GM21447 (cell line): ENCODE data around the gene RPL6.
"Not testable (repeated sequence)": the region's sequence is repeated elsewhere in the genome, so short reads cannot be mapped to it uniquely, and the experiment has no call there.

Experiments
- ATAC-seq: cut with Tn5 transposase; IDR thresholded peaks from one replicate; pipeline ENCODE4 v1.9.1; 2021; ENCODE audit not compliant: unreplicated experiment

RPL6 gene

DNA sequence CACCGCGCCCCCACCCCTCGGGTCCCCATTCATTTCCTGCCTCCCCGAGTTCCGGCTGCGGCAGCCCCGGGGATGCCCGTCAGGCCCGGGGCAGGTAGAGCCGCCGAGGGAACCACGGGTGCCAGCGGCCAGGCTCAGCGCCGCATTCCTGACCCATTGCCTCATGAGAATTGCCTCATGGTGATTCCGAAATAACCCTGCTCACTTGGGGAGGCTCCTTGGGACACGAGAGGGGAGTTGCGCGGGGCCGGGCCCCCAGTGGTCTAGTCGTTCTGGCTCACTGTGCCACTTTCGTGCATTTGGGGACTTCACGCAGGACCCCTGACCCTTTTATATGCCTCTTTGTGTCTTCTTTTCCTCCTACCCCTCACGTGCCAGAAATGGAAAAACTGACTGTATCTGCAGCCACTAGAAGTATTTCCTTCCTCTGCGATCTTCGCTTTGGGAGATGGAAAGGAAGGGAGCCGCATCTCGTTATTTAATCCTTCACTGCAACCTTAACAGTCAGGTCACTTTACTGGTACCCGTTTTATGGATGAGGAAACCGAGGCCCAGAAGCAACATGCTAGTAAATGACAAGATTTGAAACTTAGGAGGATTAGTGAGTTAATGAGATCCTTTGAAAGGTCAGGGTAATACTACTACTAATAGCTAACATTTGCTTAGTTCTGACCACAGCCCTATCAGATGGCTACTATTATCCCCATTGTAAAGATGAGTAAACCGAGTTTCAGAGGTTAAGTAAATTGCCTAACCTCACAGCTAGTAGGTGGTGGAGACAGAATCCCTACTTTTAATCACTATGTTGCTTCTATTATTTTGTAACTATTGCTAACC, 10.1 kb upstream of the RPL6 start:
- ATAC-seq = peak; percentile 27

DNA sequence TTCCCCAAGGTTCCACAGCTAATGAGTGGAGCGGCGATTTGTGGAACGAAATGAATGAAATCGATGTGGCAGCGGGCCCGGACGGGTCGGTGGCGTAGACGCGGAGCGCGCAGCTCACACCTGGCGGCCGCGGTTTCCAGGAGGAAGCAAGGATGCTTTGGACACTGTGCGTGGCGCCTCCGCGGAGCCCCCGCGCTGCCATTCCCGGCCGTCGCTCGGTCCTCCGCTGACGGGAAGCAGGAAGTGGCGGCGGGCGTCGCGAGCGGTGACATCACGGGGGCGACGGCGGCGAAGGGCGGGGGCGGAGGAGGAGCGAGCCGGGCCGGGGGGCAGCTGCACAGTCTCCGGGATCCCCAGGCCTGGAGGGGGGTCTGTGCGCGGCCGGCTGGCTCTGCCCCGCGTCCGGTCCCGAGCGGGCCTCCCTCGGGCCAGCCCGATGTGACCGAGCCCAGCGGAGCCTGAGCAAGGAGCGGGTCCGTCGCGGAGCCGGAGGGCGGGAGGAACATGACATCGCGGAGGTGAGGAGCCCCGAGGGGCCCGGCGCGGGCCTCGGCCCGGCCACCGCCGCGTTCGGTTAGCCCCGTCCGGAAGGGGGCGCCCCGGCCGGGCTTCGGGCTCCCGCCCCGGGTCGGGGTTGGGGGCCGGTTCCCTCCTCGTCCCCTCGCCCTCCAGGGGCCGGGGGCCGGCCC, 9.3 kb upstream of the RPL6 start, which contains the start of gene PTPN11:
PTPN11 (plus strand) TSS at position 340 of the 689 bp plus-strand sequence; CDS start at position 505, 165 bp downstream.
- ATAC-seq = peak; percentile 73

DNA sequence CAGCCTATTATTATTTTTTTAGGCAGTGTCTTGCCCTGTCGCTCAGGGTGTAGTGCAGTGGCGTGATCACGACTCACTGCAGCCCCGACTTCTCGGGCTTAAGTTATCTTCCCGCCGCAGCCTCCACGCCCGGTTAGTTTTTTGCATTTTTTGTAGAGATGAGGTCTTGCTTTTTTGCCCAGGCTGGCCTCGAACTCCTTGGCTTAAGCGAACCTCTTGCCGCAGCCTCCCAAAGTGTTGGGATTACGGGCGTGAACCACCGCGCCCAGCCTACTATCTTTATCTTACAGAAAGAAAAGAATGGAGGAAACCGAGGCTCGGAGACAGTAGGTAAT, 8.8 kb upstream of the RPL6 start:
- peak; percentile 21 for ATAC-seq

DNA sequence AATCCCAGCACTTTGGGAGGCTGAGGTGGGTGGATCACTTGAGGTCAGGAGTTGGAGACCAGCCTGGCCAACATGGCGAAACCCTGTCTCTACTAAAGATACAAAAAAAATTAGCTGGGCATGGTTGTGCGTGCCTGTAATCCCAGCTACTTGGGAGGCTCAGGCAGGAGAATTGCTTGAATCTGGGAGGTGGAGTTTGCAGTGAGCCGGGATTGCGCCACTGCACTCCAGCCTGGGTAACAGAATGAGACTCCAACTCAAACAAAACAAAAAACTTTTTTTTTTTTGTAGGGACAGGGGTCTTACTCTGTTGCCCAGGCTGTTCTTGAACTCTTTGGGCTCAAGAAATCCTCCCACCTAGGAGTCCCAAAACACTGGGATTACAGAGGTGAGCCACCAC, 6.1 kb upstream of the RPL6 start:
- ATAC-seq = not testable (repeated sequence)

DNA sequence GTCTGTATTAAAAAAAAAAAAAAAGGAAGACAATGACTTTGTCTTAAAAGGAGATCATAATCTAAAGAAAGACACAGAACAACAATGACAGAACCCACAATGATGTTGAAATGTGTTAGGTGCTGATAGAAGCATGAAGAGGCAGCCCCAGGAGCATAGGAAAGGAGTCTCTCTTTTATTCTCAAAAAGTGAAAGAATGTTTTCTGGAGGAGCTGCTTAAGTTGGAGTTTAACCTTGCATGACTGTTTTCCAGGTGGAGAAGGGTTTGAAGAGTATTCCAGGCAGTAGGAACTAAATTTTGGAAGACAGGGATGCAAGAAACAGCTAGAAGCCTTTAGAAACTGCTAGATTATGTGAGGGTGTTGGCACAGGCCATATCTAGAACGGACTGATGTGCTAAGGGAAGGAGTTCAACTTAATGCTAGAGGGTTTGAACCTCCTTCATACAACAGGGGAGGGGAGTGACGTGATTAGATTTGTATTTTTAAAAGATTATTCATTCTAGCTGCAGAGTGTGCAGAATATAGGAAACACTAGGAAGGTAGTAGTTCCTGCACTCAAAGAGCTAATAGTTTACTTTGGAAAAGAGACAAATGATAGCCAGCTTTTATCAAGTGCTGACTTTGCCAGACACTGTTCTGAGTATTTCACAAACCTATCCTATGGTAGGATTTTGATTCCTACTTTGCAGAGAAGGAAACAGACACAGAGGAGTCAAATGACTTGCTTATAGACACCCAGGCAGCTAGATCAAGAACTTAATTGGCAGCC, 4.6 kb upstream of the RPL6 start:
- no peak for ATAC-seq

DNA sequence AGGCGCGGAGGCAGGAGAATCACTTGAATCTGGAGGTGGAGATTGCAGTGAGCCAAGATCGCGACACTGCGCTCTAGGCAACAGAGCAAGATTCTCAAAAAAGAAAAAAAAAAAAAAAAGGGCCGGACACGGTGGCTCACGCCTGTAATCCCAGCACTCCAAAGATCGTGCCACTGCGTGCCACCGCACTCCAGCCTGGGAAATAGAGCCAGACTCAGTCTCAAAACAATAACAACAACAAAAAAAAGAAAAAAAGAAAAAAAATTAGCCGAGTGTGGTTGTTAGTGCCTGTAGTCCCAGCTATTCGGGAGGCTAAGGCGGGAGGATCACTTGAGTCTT, 470 bp upstream of the RPL6 start:
- no peak for ATAC-seq

DNA sequence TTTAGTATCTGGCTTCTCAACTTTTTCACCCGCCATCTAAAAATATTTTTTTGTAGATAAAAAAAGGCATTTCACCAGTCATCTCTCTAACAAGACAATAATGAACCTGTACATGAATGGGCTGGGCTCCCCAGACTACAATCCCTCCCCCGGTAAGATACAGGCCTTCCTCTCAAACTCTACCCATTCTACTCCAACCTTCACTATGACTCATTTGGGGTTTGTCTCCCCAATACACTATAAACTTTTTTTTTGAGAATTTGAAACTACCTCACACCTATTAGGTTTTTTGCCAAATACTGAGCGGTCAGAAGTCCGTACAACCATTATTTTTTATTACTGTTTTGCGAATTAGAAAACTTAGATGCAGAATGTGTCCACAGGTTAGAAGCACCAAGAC, 784 bp downstream of the RPL6 start:
- ATAC-seq = no peak

DNA sequence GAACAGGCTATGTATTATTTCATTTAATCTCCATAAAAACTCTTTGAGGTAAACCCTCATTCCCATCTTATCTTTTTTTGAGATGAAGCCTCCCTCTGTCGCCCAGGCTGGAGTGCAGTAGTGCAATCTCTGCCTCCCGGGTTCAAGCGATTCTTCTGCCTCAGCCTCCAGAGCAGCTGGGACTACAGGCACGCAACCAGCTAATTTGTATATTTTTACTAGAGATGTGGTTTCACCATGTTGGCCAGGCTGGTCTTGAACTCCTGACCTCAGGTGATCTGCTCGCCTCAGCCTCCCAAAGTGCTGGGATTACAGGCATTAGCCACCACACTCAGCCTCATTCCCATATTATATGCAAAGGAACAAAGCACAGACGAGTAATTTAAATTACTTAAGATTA, 1.7 kb downstream of the RPL6 start:
- not testable (repeated sequence) for ATAC-seq

DNA sequence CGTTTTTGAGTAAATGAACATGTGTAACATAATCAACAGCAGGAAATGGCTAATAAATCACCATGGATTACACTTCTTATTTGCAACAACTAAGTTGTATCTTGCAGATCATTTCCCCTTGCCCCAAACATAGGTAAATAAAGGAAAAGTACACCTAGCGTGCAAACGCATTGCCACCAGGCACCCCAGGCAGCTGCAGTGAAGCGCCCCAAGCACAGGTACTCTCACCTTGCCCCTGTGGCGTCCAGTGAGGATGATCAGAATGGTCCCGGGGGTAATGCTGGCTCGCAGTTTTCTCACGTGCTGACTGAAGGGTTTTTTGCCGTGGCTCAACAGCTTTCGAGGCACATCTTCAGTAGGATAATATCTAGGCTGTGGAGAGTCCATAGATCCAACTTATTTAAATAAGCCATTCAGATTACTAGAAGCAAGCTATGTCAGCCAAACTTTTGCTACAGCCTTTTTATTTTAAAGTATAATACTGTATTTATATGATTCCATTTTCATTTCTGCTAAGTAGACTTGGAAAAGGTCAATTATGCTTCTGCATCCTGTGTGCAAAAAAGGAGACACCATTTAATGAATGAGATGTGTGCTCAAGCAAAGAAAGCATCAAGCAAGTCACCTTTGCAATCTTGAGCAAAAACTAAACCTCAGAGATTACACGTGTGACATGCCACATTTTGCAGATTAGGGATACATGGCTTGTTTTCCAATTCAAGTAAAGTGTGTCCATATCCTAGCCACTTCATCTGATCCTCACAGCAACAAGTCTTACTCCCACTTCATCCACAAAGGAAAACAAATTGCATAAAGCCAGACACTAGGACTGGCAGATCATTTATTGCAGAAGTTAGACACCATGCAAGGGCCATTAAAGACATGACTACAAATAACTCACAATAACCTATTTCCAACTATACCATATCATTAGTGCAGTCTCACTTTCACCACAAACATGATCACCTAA, 2.6 kb downstream of the RPL6 start:
- ATAC-seq = no peak

DNA sequence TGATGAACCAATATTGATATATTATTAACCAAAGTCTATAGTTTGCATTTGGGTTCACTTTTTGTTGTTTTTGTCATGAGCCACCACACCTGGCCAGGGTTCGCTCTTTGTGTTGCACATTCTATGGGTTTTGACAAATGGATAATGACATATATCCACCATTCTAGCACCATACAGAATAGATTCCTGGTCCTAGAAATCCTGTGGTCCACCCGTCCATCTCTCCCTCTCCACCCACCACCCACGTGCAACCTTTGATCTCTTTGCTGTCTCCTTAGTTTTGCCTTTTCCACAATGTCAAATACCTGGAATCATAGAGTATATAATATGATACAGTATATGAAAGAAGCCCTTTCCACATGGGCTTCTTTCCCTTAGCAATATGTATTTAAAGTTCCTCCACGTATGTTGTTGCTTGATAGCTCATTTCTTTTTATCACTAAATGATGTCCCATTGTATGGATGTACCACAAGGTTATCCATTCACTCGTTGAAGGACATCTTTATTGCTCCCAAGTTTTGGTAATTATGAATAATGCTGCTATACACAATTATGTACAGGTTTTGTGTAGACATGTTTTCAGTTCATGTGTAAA, 7.4 kb downstream of the RPL6 start:
- ATAC-seq = no peak

DNA sequence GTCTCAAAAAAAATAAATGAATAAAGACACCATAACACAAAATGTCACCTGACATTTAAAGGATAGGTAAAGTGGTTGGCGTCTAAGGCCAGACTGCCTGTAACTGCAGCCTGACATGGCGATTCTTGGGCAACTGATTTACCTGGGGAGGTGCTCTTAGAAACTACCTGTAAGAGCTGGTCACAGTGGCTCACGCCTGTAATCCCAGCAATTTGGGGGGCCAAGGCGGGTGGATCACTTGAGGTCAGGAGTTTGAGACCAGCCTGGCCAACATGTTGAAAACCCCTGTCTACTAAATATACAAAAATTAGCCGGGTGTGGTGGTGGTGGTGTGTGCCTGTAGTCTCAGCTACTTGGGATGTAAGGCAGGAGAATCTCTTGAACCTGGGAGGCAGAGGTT, 8.4 kb downstream of the RPL6 start:
- ATAC-seq = no peak

DNA sequence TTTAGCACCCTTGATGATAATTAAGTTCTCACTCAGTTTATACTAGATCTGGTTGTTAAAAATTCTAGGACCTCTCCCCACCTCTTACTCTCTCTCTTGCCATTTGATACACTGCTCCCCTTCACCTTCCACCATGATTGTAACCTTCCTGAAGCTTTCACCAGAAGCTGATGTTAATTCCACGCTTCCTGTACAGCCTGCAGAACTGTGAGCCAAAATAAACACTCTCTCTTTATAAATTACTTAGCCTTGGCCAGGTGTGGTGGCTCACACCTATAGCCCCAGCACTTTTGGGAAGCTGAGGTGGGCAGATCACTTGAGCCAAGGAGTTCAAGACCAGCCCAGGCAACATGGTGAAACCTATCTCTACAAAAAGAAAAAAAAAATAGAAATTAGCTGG, 16.1 kb downstream of the RPL6 start:
- ATAC-seq = no peak

DNA sequence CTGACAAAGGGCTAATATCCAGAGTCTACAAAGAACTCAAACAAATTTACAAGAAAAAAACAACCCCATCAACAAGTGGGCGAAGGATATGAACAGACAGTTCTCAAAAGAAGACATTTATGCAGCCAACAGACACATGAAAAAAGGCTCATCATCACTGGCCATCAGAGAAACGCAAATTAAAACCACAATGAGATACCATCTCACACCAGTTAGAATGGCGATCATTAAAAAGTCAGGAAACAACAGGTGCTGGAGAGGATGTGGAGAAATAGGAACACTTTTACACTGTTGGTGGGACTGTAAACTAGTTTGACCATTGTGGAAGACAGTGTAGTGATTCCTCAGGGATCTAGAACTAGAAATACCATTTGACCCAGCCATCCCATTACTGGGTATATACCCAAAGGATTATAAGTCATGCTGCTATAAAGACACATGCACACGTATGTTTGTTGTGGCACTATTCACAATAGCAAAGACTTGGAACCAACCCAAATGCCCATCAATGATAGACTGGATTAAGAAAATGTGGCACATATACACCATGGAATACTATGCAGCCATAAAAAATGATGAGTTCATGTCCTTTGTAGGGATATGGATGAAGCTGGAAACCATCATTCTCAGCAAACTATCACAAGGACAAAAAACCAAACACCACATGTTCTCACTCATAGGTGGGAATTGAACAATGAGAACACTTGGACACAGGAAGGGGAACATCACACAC, 19.3 kb downstream of the RPL6 start:
- not testable (repeated sequence) for ATAC-seq

DNA sequence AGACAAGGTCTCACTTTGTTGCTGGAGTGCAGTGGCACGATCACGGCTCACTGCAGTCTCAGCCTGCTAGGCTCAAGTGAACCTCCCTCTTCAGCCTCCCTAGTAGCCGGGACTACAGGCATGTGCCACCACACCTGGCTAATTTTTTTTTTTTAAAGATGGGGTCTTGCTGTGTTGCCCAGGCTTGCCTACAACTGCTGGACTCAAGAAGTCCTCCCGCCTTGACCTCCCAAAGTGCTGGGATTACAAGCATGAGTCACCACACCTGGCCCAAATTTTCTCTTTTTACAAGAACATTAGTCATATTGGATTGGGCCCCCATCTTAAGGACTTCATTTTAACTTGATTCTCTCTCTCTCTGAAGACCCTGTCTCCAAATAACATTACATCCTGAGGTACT, 20.2 kb downstream of the RPL6 start:
- no peak for ATAC-seq

DNA sequence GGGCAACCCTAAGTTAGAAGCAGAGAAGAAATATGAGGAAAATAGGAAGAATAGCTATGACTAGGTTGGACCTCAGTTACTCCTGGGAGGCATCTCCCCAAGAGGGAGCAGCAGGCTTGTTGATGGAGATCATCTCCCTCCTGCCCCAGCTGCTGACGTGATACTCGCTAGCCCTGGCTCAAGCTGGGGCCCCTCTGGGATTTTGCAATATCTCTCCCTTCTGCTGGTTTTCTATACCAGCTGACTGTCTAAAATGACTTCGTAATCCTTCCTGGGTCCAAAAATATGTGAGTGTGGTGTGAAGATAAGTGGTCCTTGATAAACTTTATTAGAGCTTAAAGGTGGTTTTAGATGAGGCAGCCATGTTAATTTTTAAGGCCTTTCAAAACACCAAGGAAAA, 22.7 kb downstream of the RPL6 start:
- no peak for ATAC-seq

DNA sequence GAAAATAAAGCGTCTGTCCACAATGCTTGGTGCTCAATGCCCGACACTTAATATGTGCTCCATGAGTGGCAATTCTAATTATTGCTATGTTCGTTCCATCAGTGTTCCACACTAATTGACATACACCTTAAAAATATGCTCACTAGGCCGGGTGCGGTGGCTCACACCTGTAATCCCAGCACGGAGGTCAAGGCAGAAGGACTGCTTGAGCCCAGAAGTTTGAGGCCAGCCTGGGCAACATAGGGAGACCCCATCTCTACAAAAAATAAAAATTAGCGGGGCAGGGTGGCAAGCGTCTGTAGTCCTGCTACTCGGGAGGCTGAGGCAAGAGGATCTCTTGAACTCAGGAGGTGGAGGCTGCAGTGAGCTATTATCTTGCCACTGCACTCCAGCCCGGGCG, 26.5 kb downstream of the RPL6 start:
- ATAC-seq = no peak

DNA sequence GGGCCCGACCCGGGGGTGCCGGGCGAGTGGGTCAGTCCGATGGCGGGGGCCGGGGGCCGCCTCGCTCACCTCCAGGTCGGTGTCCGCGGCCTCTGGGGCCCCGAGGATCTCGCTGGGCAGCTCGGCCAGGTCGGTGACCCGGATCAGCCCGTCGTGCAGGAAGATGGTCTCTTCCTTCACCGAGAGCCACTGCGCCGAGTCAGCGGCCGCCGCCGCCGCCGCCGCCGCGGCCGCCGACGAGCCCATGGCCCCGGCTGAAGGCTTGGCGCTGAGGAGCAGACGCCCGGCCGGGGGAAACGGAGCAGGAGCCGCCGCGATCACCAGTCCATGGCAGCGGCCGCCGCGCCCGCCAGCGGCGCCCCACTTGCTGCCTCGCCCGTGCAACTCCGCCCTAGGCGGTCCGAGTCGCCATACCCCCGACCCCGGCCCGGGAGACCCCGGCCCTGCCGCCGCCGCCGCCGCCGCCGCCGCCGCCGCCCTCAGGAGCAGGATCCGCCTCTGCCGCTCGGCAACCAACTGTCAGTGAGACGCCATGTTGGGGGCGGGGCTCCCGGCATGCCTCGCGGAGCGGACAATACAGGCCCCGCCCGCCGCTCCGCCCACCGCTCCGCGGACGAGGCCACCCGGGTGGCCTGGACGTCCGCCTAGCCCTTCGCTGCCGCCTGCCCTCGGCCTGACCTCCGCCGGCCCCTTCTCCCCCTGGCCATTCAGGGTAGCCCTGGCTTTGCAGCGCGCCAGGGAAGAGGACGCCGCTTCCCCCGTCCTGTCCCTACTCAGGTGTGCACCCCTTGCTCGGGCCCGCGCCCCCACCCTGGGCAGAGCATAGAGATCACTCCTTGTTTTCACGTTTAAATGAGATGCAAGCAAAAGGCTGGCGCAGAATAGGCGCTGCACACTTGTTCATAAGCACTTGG, 27.3 kb downstream of the RPL6 start, which contains the start of gene HECTD4:
HECTD4 (minus strand) TSS at position 549 of the 914 bp plus-strand sequence; CDS start at position 246, 303 bp downstream.
- ATAC-seq = peak; percentile 80

DNA sequence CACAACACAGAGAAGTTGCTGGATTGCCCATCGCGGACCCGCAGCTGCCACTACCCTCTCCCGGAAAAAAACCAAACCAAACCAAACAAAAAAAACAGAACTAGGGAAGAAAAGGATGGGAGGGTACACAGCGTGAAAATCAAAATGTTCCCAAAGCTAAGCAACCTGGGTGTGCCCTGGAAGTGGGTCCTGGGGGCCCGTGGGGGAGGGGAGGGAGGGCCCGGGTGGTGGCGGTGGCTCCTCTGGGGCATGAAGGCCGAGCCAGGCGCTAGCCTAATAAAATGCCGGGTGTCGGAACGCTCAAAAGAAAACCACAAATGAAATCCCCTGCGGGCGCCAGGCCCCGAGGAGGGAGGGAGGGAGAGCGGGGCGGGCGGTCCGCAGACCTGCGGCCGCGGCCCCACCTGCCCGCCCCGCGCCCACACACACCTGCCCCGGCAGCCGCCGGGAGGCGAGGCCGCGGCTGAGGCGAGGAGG, 28.0 kb downstream of the RPL6 start:
- peak; percentile 45 for ATAC-seq
